Jurkat, Clone E6-1 (cell line): ENCODE data around the gene NPRL2.
A peak's percentile ranks its signal among the peaks of the same experiment; 100 is the strongest.

Source experiments
- DNase-seq: peaks from one replicate; pipeline ENCODE4 v3.0.0-alpha.2; 2011; ENCODE audit warnings: low read depth, low spot score
- H3K4me3 ChIP-seq: 2 replicates; pipeline ENCODE4 v1.5.1; 2011; ENCODE audit warnings: mild to moderate bottlenecking, low read length, control low read depth, moderate library complexity

The NPRL2 gene

GRCh38 chr3:50354186-50354764, 3.7 kb upstream of the NPRL2 start:
- H3K4me3 ChIP-seq, result no peak overlapping the region
- no peak for DNase-seq

GRCh38 chr3:50353245-50354004, 2.9 kb upstream of the NPRL2 start:
- no peak for DNase-seq
- H3K4me3 ChIP-seq, result no peak overlapping the region

- H3K4me3 ChIP-seq, result no peak overlapping the region
- no peak for DNase-seq
Observed at GRCh38 chr3:50352781-50353180, 2.2 kb upstream of the NPRL2 start.

DNA sequence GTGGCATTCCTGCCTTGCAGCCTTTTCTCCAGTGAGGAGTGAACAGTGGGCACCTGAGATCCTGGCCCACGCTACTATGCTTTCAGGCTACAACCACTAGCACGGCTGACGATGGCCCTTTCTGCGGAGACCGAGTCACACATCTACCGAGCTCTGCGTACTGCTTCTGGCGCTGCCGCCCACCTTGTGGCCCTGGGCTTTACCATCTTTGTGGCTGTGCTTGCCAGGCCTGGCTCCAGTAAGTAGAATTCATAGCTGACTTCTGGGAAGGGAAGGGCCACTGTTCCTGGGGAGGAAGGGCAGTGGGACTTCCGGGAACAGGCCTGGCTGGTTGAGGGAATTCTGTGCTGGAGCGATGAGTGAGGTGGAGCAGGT, 735 bp upstream of the NPRL2 start:
- no peak for DNase-seq
- peak overlapping the region; percentile 79 for H3K4me3 ChIP-seq

DNA sequence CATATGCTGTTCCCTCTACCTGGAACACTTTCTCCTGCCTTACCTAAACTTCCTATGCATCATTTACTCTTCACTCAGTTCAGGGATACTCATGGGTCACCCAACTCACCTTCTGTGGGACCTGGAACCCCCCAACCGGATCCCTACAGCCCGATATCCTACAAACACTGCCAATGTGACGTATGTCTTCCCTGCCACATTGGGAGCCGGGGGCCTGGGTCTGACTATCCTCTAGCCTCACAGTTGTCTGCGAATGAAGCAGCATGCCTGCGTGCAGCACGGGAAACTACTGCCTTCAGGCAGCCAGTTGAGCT, 405 bp downstream of the NPRL2 start:
- peak overlapping the region; percentile 79 for H3K4me3 ChIP-seq
- DNase-seq, result no peak

GRCh38 chr3:50347187-50347813, 3.3 kb downstream of the NPRL2 start:
- no peak overlapping the region for H3K4me3 ChIP-seq

DNA sequence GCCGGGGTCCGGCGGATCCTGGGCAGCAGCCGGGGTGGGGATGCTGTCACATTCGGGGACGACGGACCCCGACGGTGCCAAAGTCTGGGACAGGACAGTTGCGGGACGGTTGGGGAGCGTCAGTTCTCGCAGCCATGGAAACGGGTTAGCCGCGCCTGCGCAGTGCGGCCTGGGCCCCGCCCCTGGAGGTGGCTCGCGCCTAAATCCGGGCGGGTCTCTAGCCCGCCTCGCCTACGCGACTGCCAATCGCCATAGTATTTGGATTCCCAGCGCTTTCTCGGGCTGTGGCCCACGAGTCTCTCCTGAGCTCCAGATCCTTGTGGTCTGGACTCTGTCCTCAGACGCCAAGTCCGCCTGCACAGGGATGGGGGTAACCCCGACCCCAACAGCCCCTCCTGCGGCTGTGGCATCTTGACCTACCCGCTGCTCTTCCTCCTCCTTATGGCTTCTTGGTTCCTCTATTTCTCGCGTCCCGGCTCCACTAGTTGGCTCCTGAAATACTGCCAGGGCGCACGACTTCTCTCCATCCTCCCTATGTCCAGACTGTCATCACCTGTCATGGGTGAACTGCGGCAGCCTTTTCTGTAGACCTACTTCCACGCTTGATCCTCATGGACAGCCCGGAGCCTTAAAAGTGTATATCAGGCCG, 4.9 kb downstream of the NPRL2 start, which contains the start of gene ZMYND10:
Gene ZMYND10 (minus strand): TSS at position 147 of the 649 bp plus-strand sequence. CDS start 153 bp downstream, outside the sequence.
- H3K4me3 ChIP-seq, result peak within 1 kb of the TSS; percentile 57
- peak; percentile 60 for DNase-seq

More at GRCh38 chr3:50347187-50347813, 3.3 kb downstream of the NPRL2 start:
- DNase-seq, result no peak

DNA sequence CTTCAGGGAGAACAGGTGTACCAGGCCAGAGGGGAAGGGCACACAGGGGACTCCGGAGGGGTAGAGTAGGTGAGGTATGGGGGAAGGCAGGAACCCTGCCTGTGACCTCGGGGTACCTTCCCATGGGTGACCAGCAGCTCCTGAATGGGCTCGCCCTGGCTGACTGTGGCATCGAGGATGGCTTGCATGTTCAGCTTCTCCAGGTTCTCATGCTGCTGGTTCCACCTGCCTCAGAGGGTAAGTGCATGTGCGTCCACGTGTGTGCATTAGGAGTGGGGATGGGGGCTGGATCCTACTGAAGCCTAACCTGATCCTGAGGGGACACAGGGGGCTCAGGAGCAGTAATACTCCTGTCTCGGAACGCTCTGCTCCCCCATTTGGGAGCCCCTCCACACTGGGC, 5.6 kb downstream of the NPRL2 start:
- DNase-seq, result no peak
- peak overlapping the region; percentile 57 for H3K4me3 ChIP-seq

DNA sequence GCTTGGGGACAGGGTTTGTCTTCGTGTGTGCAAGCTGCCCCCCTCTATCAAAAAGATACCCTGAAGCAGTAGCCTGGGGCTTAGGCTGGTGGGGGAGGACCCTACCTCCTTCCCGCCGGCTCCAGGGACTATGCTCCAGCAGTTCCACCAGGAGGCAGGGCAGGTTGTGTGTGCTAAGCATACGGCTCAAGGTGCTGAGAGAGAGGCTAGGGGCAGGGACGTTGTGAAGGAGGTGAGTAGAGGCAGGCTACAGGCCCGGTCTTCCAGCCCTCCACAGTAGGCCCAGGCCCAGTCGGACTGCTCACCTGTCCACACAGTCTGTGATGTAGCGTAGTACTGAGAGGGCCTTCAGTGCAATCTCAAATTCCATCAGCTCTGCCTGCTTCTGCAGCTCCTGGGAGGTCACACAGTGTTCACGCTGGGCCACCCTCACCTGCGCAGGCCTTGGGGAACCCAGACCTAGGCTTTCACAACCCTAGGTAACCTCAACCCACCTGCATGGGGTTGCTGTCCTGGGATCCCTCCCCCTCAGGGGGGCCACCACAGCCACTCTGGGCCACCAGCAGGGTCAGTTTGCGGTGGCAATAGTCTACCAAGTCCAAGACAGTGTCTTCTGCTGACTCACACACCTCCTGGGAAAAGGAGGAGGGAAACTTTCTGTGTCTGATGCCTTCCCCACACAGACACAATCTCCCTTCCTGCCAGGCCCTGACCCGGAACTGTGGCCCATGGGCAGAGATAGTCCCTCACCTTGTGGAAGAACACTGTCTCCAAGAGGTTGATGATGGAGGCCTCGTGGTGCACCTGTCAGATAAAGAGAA, 7.6 kb downstream of the NPRL2 start:
- H3K4me3 ChIP-seq, result no peak overlapping the region
- no peak for DNase-seq

GRCh38 chr3:50341996-50342650, 8.5 kb downstream of the NPRL2 start:
- no peak overlapping the region for H3K4me3 ChIP-seq

DNA sequence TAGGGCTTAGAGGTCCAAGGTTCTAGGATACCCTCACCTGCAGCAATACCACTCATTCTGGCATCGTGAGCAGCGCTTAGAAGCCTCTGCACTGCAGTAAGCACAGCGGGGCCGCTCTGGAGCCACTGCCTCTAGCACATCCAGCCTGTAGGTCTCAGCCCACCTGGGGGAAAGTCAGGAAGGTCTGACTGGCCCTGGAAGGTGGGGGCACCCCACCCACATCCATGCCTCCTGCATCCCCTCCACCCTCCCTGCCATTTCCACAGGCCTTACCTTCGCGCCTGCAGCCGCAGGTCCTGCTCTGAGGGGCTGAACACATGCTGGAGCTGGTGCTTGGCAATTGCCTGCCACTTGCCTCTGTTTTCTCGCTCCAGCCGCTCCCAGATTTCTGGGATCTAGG, 9.0 kb downstream of the NPRL2 start:
- no peak overlapping the region for H3K4me3 ChIP-seq
- no peak for DNase-seq

More at GRCh38 chr3:50341996-50342650, 8.5 kb downstream of the NPRL2 start:
- DNase-seq, result no peak

- H3K4me3 ChIP-seq, result no peak within 1 kb of the TSS
- no peak for DNase-seq
Observed at GRCh38 chr3:50340448-50341329, 9.9 kb downstream of the NPRL2 start, which contains the start of gene RASSF1. Gene RASSF1 (minus strand): TSS chr3:50340836. CDS start chr3:50340805, 31 bp downstream.

DNA sequence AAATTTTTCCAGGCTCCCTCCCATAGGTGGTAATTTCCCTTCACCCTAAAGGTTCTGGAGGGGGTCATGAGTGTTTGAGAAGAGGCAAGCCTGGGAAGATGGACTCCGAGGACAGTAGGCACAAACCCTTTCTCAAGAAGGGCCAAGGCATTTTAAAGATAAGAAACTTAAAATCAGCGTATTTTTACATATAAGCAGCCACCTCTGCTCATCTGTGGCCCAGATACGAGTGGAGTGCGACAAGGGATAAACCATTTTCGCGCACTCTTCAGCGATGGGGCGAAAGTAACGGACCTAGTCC, 10.5 kb downstream of the NPRL2 start:
- no peak overlapping the region for H3K4me3 ChIP-seq
- DNase-seq, result no peak

GRCh38 chr3:50339485-50340146, 11.0 kb downstream of the NPRL2 start:
- H3K4me3 ChIP-seq, result no peak overlapping the region
- no peak for DNase-seq

DNA sequence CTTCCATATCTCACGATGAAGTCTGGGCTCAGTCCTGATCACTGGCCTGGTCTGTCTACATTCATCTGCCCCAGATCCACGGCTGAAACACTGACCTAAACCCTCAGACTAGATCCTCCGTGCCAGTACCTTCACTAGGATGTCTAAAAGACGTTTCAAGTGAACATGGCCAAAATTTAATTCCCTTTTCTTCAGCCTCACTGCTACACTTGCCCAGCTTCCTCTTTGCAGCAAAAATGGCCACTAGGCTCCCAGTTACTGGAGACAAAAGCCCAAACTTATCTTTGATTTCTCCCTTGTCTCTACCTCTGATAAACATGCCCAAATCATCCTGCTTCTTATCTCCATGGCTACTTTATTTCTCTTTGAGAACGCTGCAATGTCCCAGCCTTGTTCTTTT, 11.6 kb downstream of the NPRL2 start:
- no peak overlapping the region for H3K4me3 ChIP-seq
- no peak for DNase-seq

- peak overlapping the region; percentile 98 for H3K4me3 ChIP-seq
- peak; percentile 97 for DNase-seq
Observed at GRCh38 chr3:50337175-50337861, 13.3 kb downstream of the NPRL2 start.
